WERI-Rb-1 (cell line): ENCODE results near the gene USP32.

ENCODE experiments used
- DNase-seq: peaks from one replicate; pipeline ENCODE4 v3.0.0-alpha.2; 2020
- H3K27ac ChIP-seq: fragments of 250-450 bp; sonication (Bioruptor Pico); 2 replicates; pipeline ENCODE4 v1.5.1; 2020; ENCODE audit warnings: mild to moderate bottlenecking, moderate library complexity
- H3K27me3 ChIP-seq: fragments of 250-450 bp; sonication (Bioruptor Pico); 2 replicates; pipeline ENCODE4 v1.5.1; 2021; ENCODE audit warnings: mild to moderate bottlenecking, low read depth, moderate library complexity; ENCODE audit not compliant: insufficient read depth, severe bottlenecking
- H3K36me3 ChIP-seq: fragments of 250-450 bp; sonication (Bioruptor Pico); 2 replicates; pipeline ENCODE4 v1.5.1; 2020; ENCODE audit warnings: mild to moderate bottlenecking, moderate library complexity
- H3K4me3 ChIP-seq: 2 replicates; pipeline ENCODE4 v1.5.1; 2011; ENCODE audit warnings: low read depth, mild to moderate bottlenecking, control low read depth, low read length
- H3K9me3 ChIP-seq: fragments of 250-450 bp; sonication (Bioruptor Pico); 2 replicates; pipeline ENCODE4 v1.5.1; 2021; ENCODE audit warnings: mild to moderate bottlenecking, moderate library complexity; ENCODE audit not compliant: severe bottlenecking
- TF ChIP-seq, protein P1 (sequence below): IDR thresholded peaks from 2 replicates; pipeline ENCODE4 v1.5.1; 2011; ENCODE audit warnings: low read depth, mild to moderate bottlenecking, control low read depth, inconsistent platforms, low read length

Gene USP32

GRCh38 chr17:60297760-60298401 lies 94.1 kb downstream of the USP32 start:
- TF ChIP-seq, protein P1, sequence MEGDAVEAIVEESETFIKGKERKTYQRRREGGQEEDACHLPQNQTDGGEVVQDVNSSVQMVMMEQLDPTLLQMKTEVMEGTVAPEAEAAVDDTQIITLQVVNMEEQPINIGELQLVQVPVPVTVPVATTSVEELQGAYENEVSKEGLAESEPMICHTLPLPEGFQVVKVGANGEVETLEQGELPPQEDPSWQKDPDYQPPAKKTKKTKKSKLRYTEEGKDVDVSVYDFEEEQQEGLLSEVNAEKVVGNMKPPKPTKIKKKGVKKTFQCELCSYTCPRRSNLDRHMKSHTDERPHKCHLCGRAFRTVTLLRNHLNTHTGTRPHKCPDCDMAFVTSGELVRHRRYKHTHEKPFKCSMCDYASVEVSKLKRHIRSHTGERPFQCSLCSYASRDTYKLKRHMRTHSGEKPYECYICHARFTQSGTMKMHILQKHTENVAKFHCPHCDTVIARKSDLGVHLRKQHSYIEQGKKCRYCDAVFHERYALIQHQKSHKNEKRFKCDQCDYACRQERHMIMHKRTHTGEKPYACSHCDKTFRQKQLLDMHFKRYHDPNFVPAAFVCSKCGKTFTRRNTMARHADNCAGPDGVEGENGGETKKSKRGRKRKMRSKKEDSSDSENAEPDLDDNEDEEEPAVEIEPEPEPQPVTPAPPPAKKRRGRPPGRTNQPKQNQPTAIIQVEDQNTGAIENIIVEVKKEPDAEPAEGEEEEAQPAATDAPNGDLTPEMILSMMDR = no peak
- no peak overlapping the region for H3K4me3 ChIP-seq
- peaks cover 7% of the 10 kb centered on the region for H3K36me3 ChIP-seq
- no peak for DNase-seq
- no peak overlapping the region for H3K27ac ChIP-seq
- H3K27me3 ChIP-seq = no peaks in the 10 kb centered on the region
- H3K9me3 ChIP-seq = no peaks in the 10 kb centered on the region

DNA sequence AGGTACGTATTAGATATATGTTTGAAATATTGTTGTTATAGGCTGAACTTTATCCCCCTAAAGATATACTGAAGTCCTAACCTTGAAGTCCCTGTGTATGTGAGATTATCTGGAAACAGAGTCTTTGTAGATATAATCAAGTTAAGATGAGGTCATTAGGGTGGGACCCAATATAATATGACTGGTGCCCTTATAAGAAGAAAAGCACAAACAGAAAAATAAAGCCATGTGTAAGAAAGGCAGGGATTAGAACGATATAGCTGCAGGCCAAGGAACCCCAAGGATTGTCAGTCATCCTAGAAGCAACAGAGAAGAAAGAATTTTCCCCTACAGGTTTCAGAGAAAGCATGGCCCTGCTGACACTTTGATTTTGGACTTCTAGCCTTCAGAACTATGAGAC lies 95.8 kb downstream of the USP32 start:
- H3K27me3 ChIP-seq = no peaks in the 10 kb centered on the region
- no peak overlapping the region for H3K27ac ChIP-seq
- TF ChIP-seq, protein P1 = no peak
- peaks cover 7% of the 10 kb centered on the region for H3K36me3 ChIP-seq
- H3K9me3 ChIP-seq = no peaks in the 10 kb centered on the region
- no peak for DNase-seq
- no peak overlapping the region for H3K4me3 ChIP-seq

DNA sequence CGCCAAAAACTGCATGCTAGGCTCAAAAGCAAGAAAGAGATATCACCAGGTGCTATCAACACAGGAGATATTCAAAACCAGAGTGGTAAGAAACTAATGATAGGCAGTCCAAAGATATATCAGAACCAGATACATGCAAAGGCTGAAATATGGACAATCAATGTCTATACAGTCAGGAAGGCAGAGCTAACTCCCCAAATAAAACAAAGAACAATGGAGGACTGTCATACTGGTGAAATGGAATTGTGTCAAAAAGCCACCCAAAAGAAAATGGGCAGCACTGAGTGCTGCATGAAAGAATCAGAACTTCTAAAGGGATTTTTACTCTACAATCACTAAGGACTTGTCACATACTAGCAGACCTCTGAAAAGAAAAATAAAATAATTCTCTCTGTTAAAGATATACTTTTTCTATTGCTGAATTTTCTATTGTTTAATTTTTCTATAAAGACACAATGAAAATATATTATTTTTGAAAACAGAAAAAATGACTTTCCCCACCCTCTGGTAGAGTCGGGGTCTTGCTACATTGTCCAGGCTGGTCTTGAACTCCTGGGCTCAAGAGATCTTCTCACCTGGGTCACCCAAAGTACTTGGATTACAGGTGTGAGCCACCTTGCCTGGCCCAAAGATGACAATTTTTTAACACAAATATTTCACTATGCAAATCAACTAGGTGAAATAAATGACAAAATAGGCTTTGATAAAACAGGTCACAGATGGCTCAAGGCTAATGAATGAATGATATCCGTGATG lies 98.2 kb downstream of the USP32 start:
- Histone ChIP-seq H3K9me3 (no peaks in the 10 kb centered on the region), H3K36me3 (peaks cover 8% of the 10 kb centered on the region), H3K27ac (no peak overlapping the region), H3K27me3 (no peaks in the 10 kb centered on the region), H3K4me3 (no peak overlapping the region)
- TF ChIP-seq, protein P1 = no peak
- no peak for DNase-seq

GRCh38 chr17:60292697-60293096 lies 99.2 kb downstream of the USP32 start:
- Histone ChIP-seq H3K27ac (no peak overlapping the region), H3K4me3 (no peak overlapping the region), H3K9me3 (no peaks in the 10 kb centered on the region), H3K27me3 (no peaks in the 10 kb centered on the region), H3K36me3 (peaks cover 15% of the 10 kb centered on the region)
- TF ChIP-seq, protein P1 = no peak
- no peak for DNase-seq

DNA sequence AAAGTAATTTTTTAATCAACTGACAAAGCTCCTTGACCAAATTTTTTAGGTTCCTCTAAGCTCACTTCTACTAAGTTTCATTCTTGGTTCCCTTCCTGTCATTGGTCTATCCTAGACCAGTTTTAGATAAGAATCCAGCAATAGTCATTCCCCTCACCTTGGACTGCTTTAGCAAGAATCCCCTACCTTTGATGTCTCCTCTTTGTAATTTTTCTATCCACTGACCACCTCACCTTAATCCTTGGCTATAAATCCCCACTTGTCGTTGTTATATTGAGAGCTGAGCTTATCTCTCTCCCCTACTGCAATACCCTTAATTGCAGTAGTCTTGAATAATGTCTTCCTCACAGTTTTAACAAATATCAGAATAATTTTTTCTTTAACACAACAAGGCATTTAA lies 107.2 kb downstream of the USP32 start:
- Histone ChIP-seq H3K27ac (no peak overlapping the region), H3K36me3 (peaks cover 23% of the 10 kb centered on the region), H3K27me3 (no peaks in the 10 kb centered on the region)

More for the DNA sequence above, 107.2 kb downstream of the USP32 start:
- Histone ChIP-seq H3K4me3 (no peak overlapping the region), H3K9me3 (no peaks in the 10 kb centered on the region)
- TF ChIP-seq, protein P1 = no peak
- DNase-seq = no peak
